GM23338 (cell line): ENCODE measurements around the gene RGMB. TPM values are rescaled to one million over a fixed set of nuclear protein-coding genes. Genes with fewer than 3 reads are reported as not detected.

Source experiments
- ATAC-seq: fragments of 200-7000 bp; cut with Tn5 transposase; 3 replicates; pipeline ENCODE4 v1.9.1; 2020
- DNase-seq: peaks from one replicate; pipeline ENCODE4 v3.0.0-alpha.2; 2015; ENCODE audit warnings: low spot score
- H2AFZ ChIP-seq: fragments of 200-600 bp; sonication (generic); 2 replicates; pipeline ENCODE4 v1.8.0; 2016; ENCODE audit warnings: antibody characterized with exemption, mild to moderate bottlenecking, moderate library complexity
- H3F3A ChIP-seq: fragments of 200-600 bp; sonication (generic); replicated peaks from 2 replicates; pipeline ENCODE4 v1.8.0; 2017; ENCODE audit warnings: antibody characterized with exemption, mixed run types, low read depth
- H3K27ac ChIP-seq: fragments of 200-600 bp; sonication (generic); 2 replicates; pipeline ENCODE4 v1.6.1; 2016; ENCODE audit warnings: low read depth
- H3K27me3 ChIP-seq: fragments of 200-600 bp; sonication (generic); 2 replicates; pipeline ENCODE4 v1.8.0; 2016; ENCODE audit warnings: mild to moderate bottlenecking, mixed run types, moderate library complexity; ENCODE audit not compliant: insufficient read depth
- H3K36me3 ChIP-seq: fragments of 200-600 bp; sonication (generic); 2 replicates; pipeline ENCODE4 v1.8.0; 2016; ENCODE audit warnings: mild to moderate bottlenecking; ENCODE audit not compliant: insufficient read depth
- H3K4me1 ChIP-seq: fragments of 200-600 bp; sonication (generic); 2 replicates; pipeline ENCODE4 v1.8.0; 2016; ENCODE audit warnings: mild to moderate bottlenecking, moderate library complexity; ENCODE audit not compliant: insufficient read depth
- H3K4me2 ChIP-seq: fragments of 200-600 bp; sonication (generic); 2 replicates; pipeline ENCODE4 v1.7.1; 2017; ENCODE audit warnings: mixed run types
- H3K4me3 ChIP-seq: fragments of 200-600 bp; sonication (generic); 2 replicates; pipeline ENCODE4 v1.6.1; 2016; ENCODE audit warnings: mixed run types
- H3K79me2 ChIP-seq: fragments of 200-600 bp; sonication (generic); replicated peaks from 2 replicates; pipeline ENCODE4 v1.8.0; 2017; ENCODE audit warnings: mild to moderate bottlenecking; ENCODE audit not compliant: insufficient read depth
- H3K9me2 ChIP-seq: fragments of 200-600 bp; sonication (generic); 2 replicates; pipeline ENCODE4 v1.8.0; 2017; ENCODE audit not compliant: insufficient read depth
- H4K20me1 ChIP-seq: fragments of 200-600 bp; sonication (generic); replicated peaks from 2 replicates; pipeline ENCODE4 v1.8.0; 2017; ENCODE audit warnings: mild to moderate bottlenecking; ENCODE audit not compliant: insufficient read depth
- H3K27ac Mint-ChIP-seq: 2 replicates; pipeline ENCODE4 v1.8.0; 2020; ENCODE audit warnings: inconsistent platforms, mild to moderate bottlenecking, moderate library complexity, mixed read lengths
- H3K27me3 Mint-ChIP-seq: 3 replicates; pipeline ENCODE4 v1.8.0; 2022; ENCODE audit warnings: low read depth, mild to moderate bottlenecking, moderate library complexity, mixed read lengths, inconsistent platforms; ENCODE audit not compliant: insufficient read depth, poor library complexity
- H3K36me3 Mint-ChIP-seq: 3 replicates; pipeline ENCODE4 v1.8.0; 2021; ENCODE audit warnings: low read depth, mild to moderate bottlenecking, inconsistent platforms, moderate library complexity, mixed read lengths
- H3K4me1 Mint-ChIP-seq: 3 replicates; pipeline ENCODE4 v1.8.0; 2020; ENCODE audit warnings: mild to moderate bottlenecking, inconsistent platforms, mixed read lengths
- H3K4me3 Mint-ChIP-seq: 3 replicates; pipeline ENCODE4 v1.8.0; 2021; ENCODE audit warnings: moderate library complexity, mild to moderate bottlenecking, inconsistent platforms, mixed read lengths
- H3K9me3 Mint-ChIP-seq: 3 replicates; pipeline ENCODE4 v1.8.0; 2020; ENCODE audit warnings: moderate library complexity, mild to moderate bottlenecking, inconsistent platforms, mixed read lengths
- CREB1 ChIP-seq: fragments of 250-450 bp; sonication (Bioruptor Pico); IDR thresholded peaks from 2 replicates; pipeline ENCODE4 v1.5.0; 2020; ENCODE audit warnings: low read depth, mild to moderate bottlenecking, moderate library complexity
- NANOG ChIP-seq: IDR thresholded peaks from 2 replicates; pipeline ENCODE4 v1.6.1; 2016; ENCODE audit warnings: antibody characterized with exemption, borderline replicate concordance
- POLR2AphosphoS5 ChIP-seq: IDR thresholded peaks from 2 replicates; pipeline ENCODE4 v1.6.1; 2016; ENCODE audit warnings: antibody characterized with exemption, low read depth
- ZNF114 ChIP-seq: fragments of 250-450 bp; sonication (Bioruptor Pico); IDR thresholded peaks from 2 replicates; pipeline ENCODE4 v1.5.0; 2020; ENCODE audit warnings: mild to moderate bottlenecking, moderate library complexity
- polyA plus RNA-seq: library from polyadenylated mRNA; unstranded; fragments of >200 nt; fragmentation: Nextera tagmentation; extraction: Ambion mirVana; gene quantifications from 2 replicates; pipeline ENCODE4 v1.2.1, GENCODE V29; 2016
- total RNA-seq: library from RNA; depleted of rRNA; stranded (reverse); fragments of >200 nt; shearing (Covaris generic); gene quantifications from 2 replicates; pipeline ENCODE4 v1.2.3, GENCODE V29; 2014
- TF ChIP-seq, protein P1 (sequence below), 2 experiments: fragments of 200-600 bp in 1 of 2; sonication (generic) in 1 of 2; conservative IDR thresholded peaks; 2 replicates each; pipeline versions ENCODE4 v1.5.1 to v1.6.1; 2016 to 2017; ENCODE audit warnings: antibody characterized with exemption in 2 of 2, low read depth in 2 of 2, mild to moderate bottlenecking in 2 of 2, moderate library complexity in 1 of 2
- TF ChIP-seq, protein P2 (sequence below): IDR thresholded peaks from one replicate; pipeline ENCODE4 v1.6.1; 2018; ENCODE audit warnings: antibody characterized with exemption; ENCODE audit not compliant: unreplicated experiment

The RGMB gene
- total and polyA plus RNA-seq, 2 experiments from 2014 or later, result 21.7 to 34.3 TPM

DNA sequence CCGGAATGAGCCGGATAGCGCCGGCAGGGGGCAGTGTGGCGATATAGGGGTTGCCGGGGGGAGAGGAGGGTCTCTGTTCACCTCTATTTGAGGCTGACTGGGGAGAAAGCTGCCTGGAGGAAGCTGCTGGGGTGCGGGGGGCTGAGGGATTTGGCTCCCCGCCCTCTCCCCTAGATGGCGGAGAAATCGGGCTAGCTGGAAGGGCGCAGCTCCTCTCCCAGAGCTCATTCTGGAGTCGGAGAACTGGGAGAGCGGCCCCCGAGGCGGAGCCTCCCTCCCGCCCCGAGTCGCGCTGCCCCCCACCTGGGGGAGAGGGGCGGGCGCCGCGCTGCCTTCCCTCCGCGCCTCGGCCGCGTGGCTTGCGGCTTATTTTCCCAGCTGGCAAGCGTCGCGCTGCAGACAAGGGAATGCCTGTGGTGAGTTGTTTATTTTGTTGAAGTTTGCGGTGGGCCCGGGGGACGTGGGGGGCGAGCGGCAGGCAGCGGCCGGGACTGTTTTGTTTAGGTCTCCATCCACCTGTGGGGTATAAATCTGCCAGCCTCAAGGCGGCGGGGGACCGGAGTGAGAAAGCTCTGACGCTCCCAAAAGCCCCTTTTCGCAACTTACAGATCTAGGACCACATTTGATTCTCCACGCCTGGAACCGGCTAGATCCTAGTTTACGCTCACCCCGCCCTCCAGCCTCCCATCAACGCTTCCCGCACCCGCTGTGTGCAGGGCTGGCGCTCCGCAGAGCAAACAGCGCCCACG lies 4.1 kb upstream of the RGMB start:
- H3K36me3 ChIP-seq, result no peaks in the 10 kb centered on the region
- Mint-ChIP-seq H3K4me3 (peak overlapping the region; percentile 93), H3K36me3 (peaks cover under 1% of the 10 kb centered on the region; the same call in 1 of the 3 replicates), H3K27me3 (peaks cover 46% of the 10 kb centered on the region), H3K27ac (no peak overlapping the region), H3K9me3 (peaks cover 2% of the 10 kb centered on the region; the same call in 1 of the 3 replicates), H3K4me1 (peaks cover 32% of the 10 kb centered on the region)
- no peak overlapping the region for H3K27ac ChIP-seq
- H3K27me3 ChIP-seq, result peaks cover 45% of the 10 kb centered on the region
- no peaks in the 10 kb centered on the region for H3K9me2 ChIP-seq
- H4K20me1 ChIP-seq, result peaks cover 7% of the 10 kb centered on the region; the same call in 1 of the 2 replicates
- H3K4me2 ChIP-seq, result peak overlapping the region; percentile 88
- H3K4me1 ChIP-seq, result peaks cover 10% of the 10 kb centered on the region
- ATAC-seq, result peak; percentile 9
- no peaks in the 10 kb centered on the region for H3K79me2 ChIP-seq
- H3K4me3 ChIP-seq, result peak overlapping the region; percentile 75
- TF ChIP-seq, protein P1, sequence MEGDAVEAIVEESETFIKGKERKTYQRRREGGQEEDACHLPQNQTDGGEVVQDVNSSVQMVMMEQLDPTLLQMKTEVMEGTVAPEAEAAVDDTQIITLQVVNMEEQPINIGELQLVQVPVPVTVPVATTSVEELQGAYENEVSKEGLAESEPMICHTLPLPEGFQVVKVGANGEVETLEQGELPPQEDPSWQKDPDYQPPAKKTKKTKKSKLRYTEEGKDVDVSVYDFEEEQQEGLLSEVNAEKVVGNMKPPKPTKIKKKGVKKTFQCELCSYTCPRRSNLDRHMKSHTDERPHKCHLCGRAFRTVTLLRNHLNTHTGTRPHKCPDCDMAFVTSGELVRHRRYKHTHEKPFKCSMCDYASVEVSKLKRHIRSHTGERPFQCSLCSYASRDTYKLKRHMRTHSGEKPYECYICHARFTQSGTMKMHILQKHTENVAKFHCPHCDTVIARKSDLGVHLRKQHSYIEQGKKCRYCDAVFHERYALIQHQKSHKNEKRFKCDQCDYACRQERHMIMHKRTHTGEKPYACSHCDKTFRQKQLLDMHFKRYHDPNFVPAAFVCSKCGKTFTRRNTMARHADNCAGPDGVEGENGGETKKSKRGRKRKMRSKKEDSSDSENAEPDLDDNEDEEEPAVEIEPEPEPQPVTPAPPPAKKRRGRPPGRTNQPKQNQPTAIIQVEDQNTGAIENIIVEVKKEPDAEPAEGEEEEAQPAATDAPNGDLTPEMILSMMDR (conservative IDR thresholded peaks at IDR 0.05; ENCODE audit: low read depth in 2 of 2), result peak; percentile 62 to 82
- TF ChIP-seq, protein P2, sequence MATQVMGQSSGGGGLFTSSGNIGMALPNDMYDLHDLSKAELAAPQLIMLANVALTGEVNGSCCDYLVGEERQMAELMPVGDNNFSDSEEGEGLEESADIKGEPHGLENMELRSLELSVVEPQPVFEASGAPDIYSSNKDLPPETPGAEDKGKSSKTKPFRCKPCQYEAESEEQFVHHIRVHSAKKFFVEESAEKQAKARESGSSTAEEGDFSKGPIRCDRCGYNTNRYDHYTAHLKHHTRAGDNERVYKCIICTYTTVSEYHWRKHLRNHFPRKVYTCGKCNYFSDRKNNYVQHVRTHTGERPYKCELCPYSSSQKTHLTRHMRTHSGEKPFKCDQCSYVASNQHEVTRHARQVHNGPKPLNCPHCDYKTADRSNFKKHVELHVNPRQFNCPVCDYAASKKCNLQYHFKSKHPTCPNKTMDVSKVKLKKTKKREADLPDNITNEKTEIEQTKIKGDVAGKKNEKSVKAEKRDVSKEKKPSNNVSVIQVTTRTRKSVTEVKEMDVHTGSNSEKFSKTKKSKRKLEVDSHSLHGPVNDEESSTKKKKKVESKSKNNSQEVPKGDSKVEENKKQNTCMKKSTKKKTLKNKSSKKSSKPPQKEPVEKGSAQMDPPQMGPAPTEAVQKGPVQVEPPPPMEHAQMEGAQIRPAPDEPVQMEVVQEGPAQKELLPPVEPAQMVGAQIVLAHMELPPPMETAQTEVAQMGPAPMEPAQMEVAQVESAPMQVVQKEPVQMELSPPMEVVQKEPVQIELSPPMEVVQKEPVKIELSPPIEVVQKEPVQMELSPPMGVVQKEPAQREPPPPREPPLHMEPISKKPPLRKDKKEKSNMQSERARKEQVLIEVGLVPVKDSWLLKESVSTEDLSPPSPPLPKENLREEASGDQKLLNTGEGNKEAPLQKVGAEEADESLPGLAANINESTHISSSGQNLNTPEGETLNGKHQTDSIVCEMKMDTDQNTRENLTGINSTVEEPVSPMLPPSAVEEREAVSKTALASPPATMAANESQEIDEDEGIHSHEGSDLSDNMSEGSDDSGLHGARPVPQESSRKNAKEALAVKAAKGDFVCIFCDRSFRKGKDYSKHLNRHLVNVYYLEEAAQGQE, result no peak
- TF ChIP-seq CREB1 (CRISPR knock-in tag) (no peak), POLR2AphosphoS5 (peak; percentile 49)
- peak overlapping the region; percentile 26; the same call in 1 of the 2 replicates for H2AFZ ChIP-seq
- H3F3A ChIP-seq, result peaks cover 12% of the 10 kb centered on the region; the same call in 1 of the 2 replicates
- peak; percentile 89 for DNase-seq

DNA sequence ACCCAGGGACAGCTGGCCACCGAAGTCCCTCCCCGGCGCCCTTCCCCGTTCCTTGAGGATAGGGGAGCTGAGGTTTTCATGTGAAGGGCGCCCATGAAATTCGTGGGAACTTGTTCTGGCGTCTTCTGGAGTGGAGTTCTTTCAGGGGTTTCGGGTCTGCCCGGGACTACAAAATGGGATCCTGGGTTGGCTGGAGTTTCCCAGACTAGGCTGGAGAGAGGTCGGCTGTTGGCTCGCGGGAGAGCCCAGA lies 3.6 kb upstream of the RGMB start:
- Histone ChIP-seq H4K20me1 (peaks cover 10% of the 10 kb centered on the region), H3K4me2 (peak overlapping the region; percentile 88), H3K27ac (no peak overlapping the region), H3K9me2 (no peaks in the 10 kb centered on the region), H3K36me3 (no peaks in the 10 kb centered on the region), H3K4me3 (peak overlapping the region; percentile 75), H2AFZ (0 out of 2 replicates have a peak overlapping the region, but pooled peaks have one; percentile 26), H3K27me3 (peaks cover 45% of the 10 kb centered on the region), H3F3A (peaks cover 12% of the 10 kb centered on the region; the same call in 1 of the 2 replicates), H3K79me2 (peaks cover 5% of the 10 kb centered on the region), H3K4me1 (peaks cover 11% of the 10 kb centered on the region)
- ATAC-seq (no peak), DNase-seq (no peak)
- Mint-ChIP-seq H3K4me3 (peak overlapping the region; percentile 93), H3K4me1 (peaks cover 31% of the 10 kb centered on the region), H3K27ac (no peak overlapping the region), H3K36me3 (peaks cover 5% of the 10 kb centered on the region; the same call in 2 of the 3 replicates), H3K9me3 (peaks cover 2% of the 10 kb centered on the region; the same call in 1 of the 3 replicates), H3K27me3 (peaks cover 50% of the 10 kb centered on the region)
- no peak for TF ChIP-seq ZNF114 (CRISPR knock-in tag)
- TF ChIP-seq, protein P2, result no peak
- no peak for TF ChIP-seq NANOG
